GM23338 (cell line): ENCODE measurements around the gene PTPN13.

Experiments used
- CREB1 ChIP-seq: fragments of 250-450 bp; sonication (Bioruptor Pico); IDR thresholded peaks from 2 replicates; pipeline ENCODE4 v1.5.0; 2020; ENCODE audit warnings: low read depth, mild to moderate bottlenecking, moderate library complexity
- CTCF ChIP-seq, 2 experiments: fragments of 200-600 bp in 1 of 2; sonication (generic) in 1 of 2; conservative IDR thresholded peaks; 2 replicates each; pipeline versions ENCODE4 v1.5.1 to v1.6.1; 2016 to 2017; ENCODE audit warnings: antibody characterized with exemption in 2 of 2, low read depth in 2 of 2, mild to moderate bottlenecking in 2 of 2, moderate library complexity in 1 of 2
- ETS1 ChIP-seq: IDR thresholded peaks from 2 replicates; pipeline ENCODE4 v1.6.1; 2016; ENCODE audit warnings: antibody characterized with exemption
- EZH2 ChIP-seq: fragments of 200-600 bp; sonication (generic); IDR thresholded peaks from one replicate; pipeline ENCODE4 v1.8.0; 2017; ENCODE audit warnings: antibody characterized with exemption, mild to moderate bottlenecking, low read depth; ENCODE audit not compliant: unreplicated experiment
- EZH2phosphoT487 ChIP-seq: fragments of 200-600 bp; sonication (generic); IDR thresholded peaks from one replicate; pipeline ENCODE4 v1.8.1; 2018; ENCODE audit warnings: antibody characterized with exemption; ENCODE audit not compliant: unreplicated experiment
- POLR2AphosphoS5 ChIP-seq: IDR thresholded peaks from 2 replicates; pipeline ENCODE4 v1.6.1; 2016; ENCODE audit warnings: antibody characterized with exemption, low read depth
- TF ChIP-seq, protein P1 (sequence below): IDR thresholded peaks from one replicate; pipeline ENCODE4 v1.6.1; 2018; ENCODE audit warnings: antibody characterized with exemption; ENCODE audit not compliant: unreplicated experiment

- TF ChIP-seq, protein P1, sequence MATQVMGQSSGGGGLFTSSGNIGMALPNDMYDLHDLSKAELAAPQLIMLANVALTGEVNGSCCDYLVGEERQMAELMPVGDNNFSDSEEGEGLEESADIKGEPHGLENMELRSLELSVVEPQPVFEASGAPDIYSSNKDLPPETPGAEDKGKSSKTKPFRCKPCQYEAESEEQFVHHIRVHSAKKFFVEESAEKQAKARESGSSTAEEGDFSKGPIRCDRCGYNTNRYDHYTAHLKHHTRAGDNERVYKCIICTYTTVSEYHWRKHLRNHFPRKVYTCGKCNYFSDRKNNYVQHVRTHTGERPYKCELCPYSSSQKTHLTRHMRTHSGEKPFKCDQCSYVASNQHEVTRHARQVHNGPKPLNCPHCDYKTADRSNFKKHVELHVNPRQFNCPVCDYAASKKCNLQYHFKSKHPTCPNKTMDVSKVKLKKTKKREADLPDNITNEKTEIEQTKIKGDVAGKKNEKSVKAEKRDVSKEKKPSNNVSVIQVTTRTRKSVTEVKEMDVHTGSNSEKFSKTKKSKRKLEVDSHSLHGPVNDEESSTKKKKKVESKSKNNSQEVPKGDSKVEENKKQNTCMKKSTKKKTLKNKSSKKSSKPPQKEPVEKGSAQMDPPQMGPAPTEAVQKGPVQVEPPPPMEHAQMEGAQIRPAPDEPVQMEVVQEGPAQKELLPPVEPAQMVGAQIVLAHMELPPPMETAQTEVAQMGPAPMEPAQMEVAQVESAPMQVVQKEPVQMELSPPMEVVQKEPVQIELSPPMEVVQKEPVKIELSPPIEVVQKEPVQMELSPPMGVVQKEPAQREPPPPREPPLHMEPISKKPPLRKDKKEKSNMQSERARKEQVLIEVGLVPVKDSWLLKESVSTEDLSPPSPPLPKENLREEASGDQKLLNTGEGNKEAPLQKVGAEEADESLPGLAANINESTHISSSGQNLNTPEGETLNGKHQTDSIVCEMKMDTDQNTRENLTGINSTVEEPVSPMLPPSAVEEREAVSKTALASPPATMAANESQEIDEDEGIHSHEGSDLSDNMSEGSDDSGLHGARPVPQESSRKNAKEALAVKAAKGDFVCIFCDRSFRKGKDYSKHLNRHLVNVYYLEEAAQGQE: no peak
- TF ChIP-seq CTCF (conservative IDR thresholded peaks at IDR 0.05; ENCODE audit: low read depth in 2 of 2) (peak; percentile 14 to 34; a peak in 3 of 4 replicates), POLR2AphosphoS5 (no peak), CREB1 (CRISPR knock-in tag) (no peak), EZH2 (no peak), EZH2phosphoT487 (no peak), ETS1 (no peak)
These were observed 677 bp downstream of the PTPN13 start for GRCh38 chr4:86594559-86595425.
